GM18526 (cell line): ENCODE results near the gene ONECUT2.

Source experiments
- POLR2A ChIP-seq: IDR thresholded peaks from 3 replicates; pipeline ENCODE4 v1.6.1; 2011; ENCODE audit not compliant: insufficient read length; ENCODE audit errors: extremely low read depth

ONECUT2 gene

DNA sequence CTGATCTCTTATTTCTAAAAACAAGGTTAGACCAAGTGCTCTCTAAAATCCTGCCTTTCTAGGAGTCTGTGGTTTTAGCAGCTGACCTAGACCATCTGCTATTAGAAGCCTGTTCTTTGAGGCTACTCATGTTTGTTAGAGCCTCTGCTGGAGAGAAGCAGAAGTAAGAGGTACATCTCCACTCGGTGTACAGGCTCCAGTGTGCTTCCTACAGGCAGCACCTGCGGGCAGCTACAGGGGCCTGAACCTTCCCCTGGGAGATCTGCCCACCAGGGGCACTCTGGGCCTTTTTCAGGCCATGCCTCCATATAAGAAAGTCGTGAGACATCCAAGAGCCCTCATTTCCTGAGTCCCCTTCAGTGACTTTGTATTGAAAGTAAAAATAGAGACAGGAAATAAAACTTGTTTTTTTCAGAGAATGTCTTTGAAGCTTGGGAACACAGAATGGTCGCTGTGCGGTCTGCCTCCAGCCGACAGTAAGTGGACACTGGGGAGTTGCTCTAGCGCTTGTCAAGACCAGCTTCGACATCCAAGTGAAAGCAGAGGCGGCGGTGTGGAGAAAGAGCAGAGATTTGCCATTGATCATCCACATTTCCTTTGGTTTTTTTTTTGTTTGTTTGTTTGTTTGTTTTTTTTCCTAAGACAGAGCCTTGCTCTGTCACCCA, 31.7 kb downstream of the ONECUT2 start:
- TF ChIP-seq POLR2A: no peak

DNA sequence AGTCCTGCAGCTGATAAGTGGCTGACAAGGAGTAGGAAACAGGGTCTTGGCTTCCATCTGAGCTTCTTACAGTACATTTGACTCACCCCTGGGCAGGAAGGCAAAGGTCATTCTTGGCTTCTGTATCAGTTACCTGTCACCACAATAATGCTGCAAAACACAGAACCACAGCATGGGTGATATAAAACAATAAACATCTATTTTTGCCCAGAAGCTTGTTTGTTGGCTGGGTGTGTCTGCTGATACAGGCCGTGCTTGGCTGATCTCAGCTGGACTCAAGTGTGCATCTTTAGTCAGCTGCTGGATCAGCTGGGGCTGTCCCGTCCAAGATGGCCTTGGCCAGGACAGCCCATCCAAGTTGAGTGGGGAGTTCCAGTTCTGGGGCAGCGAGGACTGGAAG, 34.7 kb downstream of the ONECUT2 start:
- TF ChIP-seq POLR2A: no peak

DNA sequence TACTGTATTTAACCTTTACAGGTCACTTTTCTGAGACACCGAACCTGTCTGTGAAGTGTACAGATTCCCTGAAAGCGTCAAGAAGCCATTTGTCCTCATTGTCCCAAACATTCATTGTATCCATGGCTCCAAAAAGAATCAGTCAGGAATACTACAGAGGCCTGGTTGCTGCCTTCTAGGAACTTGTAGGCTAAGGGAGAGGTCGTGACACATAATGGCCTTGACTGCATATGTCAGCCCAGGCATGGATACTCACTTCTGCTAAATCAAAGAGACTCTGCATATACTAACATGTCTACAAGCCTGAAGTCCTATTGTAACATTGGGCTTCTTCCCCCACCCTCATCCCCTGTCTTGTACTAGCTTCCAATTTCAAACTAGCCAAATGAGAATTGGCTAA, 40.2 kb downstream of the ONECUT2 start:
- TF ChIP-seq POLR2A: no peak

DNA sequence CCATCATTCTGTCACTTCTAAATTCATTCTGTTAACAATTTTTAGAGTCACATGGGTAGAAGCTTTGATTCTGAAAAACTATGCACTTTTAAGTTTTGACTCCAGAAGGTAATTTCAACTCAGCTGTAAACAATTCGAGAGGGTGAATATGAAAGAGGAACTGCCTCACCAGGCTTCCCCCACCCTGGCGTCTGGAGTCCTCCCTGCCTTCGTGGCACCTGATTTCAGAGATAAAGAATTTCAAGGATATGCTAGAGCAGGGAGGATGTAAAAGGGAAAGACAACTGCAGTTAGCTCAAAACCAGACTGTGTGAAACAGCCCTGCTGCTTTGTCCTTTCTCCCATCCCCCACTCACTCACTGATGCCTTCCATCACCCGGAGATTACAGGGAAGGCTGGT, 40.7 kb downstream of the ONECUT2 start:
- no peak for TF ChIP-seq POLR2A

DNA sequence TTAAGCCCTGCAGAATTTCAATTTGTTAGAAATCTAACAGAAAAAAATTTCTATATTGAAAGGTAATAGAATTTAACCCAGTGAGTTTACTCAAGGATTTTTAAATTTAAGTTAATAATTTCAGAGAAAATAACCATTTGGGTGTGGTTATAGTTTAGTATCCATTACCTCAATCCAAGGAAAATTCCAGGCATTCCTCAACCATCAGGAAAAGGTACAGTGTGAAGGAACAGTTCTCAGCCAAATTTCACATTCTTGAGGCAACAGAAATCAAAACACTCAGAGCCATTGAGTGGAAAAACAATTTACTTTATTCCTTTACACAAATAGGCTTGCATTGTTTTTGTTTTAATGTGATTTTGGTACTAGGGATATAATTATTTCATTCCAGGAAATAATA, 45.6 kb downstream of the ONECUT2 start:
- no peak for TF ChIP-seq POLR2A

DNA sequence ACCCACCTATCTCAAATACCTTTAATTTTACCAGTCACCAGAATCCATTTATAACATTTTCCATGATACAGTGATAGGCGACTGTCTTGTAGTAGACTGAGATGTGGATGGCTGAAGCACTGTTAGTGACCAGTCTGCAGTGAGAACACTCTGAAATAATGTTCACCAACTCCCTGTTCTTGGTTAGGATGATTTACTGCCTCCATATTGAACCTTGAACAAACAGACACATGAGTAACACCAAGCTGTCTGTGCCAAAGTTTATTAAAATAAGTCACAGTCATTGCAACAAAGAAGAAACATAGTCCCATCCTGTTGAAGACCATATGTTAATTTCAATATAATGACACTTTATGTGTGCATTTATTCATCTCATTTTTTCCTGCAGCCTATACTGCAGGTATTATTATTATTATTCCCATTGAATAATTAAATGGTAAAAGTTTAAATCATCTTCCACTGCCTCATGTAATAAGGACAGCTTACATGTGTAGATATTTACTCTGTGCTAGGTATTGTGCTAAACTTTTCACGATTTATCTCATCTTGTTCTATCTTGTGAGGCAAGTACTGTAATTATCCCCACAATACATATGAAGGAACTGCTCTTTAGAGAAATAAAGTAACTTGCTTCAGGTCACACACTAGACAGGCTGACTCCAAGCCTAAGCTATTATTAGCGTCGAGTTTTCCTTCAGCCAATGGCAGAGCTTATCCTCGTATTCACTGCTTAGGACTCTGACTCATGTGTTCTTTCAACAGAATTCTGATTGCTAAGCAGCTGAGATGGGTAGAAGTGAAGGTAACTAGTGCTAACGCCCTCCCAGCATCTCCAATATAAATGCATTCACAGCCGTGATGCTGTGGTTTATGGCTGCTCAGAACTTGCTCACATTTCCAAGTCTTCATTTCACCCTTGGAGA, 62.5 kb downstream of the ONECUT2 start:
- TF ChIP-seq POLR2A: no peak

DNA sequence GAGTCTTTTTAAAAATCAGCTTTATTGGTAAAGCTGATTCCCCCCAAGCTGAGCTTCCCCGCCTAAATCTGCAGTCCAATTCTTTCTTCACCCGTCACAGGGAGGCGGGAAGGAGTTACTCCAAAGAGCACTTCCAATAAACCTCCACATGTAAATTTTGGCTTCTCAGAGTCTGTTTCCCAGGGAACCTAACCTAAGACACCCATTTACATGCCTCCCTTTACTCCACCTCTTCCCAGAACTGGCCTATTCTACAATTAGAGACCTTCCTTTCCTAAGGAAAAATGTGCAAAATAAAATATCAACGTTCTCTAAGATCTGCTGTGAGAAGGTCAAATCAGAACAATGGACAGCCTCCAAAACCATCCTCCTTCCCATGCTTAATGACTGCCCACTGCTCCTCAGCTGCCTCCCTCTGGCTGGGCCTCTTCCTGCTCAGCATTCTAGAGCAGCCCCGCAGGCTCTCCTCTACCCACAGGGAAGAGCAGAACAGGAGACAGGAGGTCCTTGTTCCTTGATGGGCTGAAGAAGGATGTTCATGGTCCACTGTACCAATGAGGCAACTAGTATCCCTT, 63.6 kb downstream of the ONECUT2 start:
- TF ChIP-seq POLR2A: no peak

DNA sequence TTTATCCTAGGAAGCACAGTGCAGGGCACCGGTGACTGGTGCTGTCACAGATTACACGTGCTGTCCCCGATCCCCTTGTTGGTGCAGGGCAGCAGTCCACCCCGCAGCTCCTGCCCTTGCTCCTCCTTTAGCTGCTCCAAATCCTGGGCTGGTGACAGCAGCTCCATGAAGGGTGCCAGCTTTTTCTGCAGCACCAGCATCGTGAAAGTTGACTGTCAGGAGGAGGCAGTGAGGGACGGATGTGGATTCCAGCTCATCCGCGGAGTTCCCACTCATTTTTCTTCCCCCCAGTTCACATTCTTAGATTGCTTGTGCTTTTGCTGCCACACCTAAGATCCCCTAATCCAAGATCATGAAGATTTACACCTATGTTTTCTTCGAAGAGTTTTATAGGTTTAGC, 67.5 kb downstream of the ONECUT2 start:
- TF ChIP-seq POLR2A: no peak

DNA sequence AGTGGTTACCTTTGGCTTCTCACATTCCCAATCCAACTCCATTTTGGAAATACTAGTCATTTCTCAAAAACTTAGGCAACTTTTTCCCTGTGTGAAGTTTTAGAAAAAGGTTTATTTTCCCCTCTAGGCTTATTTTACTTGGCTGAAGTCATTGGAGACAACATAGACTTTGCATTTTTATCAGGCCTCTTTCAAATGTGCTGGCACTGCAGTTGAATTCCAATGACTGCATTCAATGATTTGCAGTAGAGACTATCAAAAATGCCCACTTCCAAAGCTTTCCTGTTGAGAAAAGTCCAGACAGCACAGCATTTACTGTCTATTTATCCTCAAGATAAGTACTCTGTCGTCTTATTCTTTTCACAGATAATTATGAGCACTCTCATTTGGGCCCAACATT, 70.1 kb downstream of the ONECUT2 start:
- no peak for TF ChIP-seq POLR2A

DNA sequence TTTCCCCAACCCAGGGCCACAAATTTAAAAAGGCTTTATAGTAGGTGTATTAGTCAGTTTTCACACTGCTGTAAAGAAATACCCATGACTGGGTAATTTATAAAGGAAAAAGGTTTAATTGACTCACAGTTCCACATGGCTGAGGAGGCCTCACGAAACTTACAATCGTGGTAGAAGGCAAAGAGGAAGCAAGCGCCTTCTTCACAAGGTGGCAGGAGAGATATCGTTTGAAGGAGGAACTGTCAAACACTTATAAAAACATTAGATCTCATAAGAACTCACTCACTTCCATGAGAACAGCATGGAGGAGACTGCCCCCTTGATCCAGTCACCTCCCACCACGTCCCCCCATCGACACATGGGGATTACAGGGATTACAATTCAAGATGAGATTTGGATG, 80.9 kb downstream of the ONECUT2 start:
- no peak for TF ChIP-seq POLR2A

DNA sequence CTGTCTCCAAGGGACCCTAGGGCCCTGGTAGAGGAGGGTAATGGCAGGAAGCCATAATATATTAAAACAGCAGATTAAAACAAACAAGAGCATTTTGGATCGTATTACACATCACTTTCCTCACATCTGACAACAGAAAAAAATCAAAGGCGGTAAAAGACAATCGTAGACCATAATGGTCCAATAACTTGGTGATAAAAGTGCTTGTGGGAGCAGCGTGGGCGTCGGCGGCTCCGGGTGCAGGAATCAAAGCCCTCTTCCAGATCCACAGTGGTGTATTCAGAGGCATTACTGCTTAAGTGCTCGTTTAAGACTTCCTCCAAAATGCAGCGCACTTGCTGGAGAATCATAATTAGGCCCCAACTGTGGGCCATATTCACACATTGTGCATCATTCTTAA, 83.4 kb downstream of the ONECUT2 start:
- no peak for TF ChIP-seq POLR2A

DNA sequence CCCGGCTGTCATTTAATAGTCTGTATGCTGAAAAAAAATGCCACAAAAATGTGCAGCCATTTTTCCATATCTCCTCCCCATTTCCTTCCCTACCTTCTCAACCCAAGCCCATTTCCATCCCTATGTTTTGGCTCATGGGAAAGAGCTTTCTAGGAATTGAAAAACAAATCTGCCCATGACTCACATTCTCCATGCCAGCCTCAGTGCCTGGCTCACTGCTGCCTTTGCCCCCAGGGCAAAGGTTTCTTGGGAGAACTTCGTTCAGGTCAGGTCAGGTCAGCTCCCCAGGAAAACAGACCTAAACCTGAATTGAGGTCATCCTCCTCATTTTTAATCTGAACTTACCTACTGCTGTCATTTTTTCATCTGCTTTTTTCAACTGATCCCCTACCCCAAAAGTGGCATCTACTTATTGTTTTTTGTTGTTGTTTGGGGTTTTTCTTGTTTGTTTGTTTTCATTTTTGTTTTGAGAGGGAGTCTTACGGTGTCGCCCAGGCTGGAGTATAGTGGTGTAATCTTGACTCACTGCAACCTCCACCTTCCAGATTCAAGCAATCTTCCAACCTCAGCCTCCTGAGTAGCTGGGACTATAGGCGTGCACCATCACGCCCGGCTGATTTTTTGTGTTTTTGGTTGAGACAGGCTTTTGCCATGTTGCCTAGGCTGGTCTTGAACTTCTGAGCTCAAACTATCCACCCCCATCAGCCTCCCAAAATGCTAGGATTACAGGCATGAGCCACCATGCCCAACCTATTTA, 84.7 kb downstream of the ONECUT2 start:
- TF ChIP-seq POLR2A: no peak

DNA sequence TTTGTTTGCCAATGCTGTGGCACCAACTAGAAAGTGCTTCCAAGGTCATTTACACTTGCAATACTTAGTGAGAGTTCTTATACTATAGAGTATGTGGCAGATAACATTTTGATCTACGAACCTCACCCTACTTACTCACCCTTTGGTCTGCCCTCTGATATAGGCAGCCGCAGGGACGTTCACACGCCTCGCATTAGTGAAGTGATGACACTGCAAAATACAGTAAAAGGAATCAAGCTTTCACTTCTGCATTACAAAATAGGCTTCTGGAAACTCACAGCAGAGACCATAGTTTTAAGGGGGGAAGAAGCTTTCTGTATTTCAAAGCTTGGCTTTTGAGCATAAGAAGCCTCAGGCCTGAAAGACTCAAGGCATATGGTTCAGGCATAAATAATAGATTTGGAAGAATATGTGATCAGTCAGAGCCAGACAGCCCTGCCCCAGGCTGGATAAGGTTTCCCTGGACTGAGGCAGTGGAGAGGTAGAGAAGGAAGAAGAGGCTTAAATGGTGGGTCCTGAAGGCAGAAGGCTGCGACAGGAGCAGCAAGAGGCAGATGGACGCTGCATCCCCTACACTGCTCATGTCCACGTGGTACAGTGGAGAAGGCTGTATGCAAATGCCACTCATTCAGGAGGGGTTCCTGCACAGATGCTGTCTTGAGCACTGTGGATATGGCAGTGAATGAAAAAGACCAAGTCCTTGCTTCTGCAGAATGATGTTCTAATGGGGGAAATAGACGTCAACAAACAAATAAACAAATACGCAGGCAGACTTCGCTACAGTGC, 88.2 kb downstream of the ONECUT2 start:
- TF ChIP-seq POLR2A: no peak

DNA sequence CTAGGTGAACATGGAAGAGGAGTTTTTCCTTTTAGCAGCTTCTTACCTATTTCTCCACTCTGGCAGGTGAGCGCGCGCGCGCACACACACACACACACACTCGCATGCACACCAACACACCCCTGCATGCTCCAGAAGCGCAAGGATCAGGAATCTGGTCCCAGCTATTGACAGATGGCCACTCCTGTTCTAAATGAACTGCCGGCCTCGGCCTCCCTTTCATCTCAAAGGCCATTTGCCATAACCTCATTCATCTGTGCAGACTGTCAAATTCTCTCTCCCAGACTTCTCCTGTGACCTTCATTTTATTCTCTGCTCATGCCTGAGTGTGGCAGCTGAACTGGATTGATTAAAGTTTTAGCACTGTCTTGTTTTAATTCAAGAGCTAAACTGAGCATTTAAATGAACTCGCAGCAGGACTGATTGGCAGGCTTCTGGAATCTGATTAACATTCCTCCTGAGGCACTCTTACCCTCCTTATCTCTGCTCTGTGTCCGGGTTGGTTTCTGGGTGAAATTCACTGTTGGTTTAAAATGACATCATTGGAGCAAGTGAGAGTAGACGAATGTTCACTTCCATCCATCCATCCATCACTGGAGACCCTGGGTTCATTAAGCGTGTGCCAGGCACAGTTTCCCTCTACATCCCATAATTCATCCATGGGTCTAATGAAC, 92.5 kb downstream of the ONECUT2 start:
- TF ChIP-seq POLR2A: no peak

DNA sequence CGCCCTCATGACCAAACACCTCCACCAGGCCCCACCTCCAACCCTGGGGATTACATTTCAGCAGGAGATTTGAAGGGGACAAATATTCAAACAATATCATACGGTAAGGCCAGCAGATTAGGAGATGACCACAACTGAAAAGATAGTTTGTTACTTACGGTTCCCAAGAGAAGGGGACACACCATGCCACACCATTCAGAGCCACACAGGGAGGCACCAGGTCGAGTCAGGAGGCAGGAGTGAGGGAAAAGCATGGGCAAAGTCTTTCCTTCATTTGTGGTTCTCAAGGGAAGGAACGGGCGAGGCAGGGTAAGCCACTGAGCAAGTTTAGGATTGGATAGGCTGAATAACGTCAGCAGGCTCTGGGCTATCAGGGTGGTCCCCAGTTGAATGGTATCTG, 94.0 kb downstream of the ONECUT2 start:
- TF ChIP-seq POLR2A: no peak
